ENCODE data around the gene SMAD4.

GRCh38 chr18:51128533-51128932 is 98.5 kb downstream of the SMAD4 start:
- no peak for TF ChIP-seq POLR2AphosphoS5 (IDR thresholded peaks at IDR 0.05; ENCODE audit: insufficient read depth in 1 of 2, low read depth in 1 of 2)
- TF ChIP-seq POLR2A (IDR thresholded peaks at IDR 0.05) = no peak
